Heart right ventricle (tissue), 16 donors: Measurements from ENCODE around the gene FBLN2. TPM values are rescaled to one million over a fixed set of nuclear protein-coding genes. Genes with fewer than 3 reads are reported as not detected.

Experiments
- ATAC-seq, 8 donors: fragments of 200-7000 bp; cut with Tn5 transposase; one replicate each; pipeline ENCODE4 v1.9.1; 2020; ENCODE audit warnings: mild to moderate bottlenecking in 8 of 8, moderate library complexity in 8 of 8, moderate number of reproducible peaks in 1 of 8
- DNase-seq, 2 donors: peaks; one replicate each; pipeline ENCODE4 v3.0.0-alpha.2; 2020
- H3K27ac ChIP-seq, 10 donors: fragments of 200-600 bp; sonication (generic) in 2 of 10; one replicate each; pipeline versions ENCODE4 v1.5.0 to v1.8.0; 2020 to 2022; ENCODE audit warnings: mild to moderate bottlenecking in 3 of 10
- H3K27me3 ChIP-seq, 7 donors: fragments of 200-600 bp; one replicate each; pipeline ENCODE4 v1.8.0; 2021 to 2022; ENCODE audit warnings: mild to moderate bottlenecking in 2 of 7
- H3K36me3 ChIP-seq, 9 donors: fragments of 200-600 bp; sonication (generic) in 1 of 9; one replicate each; pipeline versions ENCODE4 v1.5.0 to v1.8.0; 2020 to 2022; ENCODE audit warnings: mild to moderate bottlenecking in 2 of 9
- H3K4me1 ChIP-seq, 9 donors: fragments of 200-600 bp; sonication (generic) in 1 of 9; one replicate each; pipeline versions ENCODE4 v1.5.0 to v1.8.0; 2020 to 2022; ENCODE audit warnings: mild to moderate bottlenecking in 4 of 9
- H3K4me3 ChIP-seq, 10 donors: fragments of 200-600 bp; sonication (generic) in 2 of 10; one replicate each; pipeline versions ENCODE4 v1.5.0 to v1.8.0; 2020 to 2022; ENCODE audit warnings: mild to moderate bottlenecking in 7 of 10, moderate library complexity in 2 of 10
- H3K9me3 ChIP-seq, 11 donors: fragments of 200-600 bp in 10 of 11; sonication (generic) in 2 of 11; one replicate each; pipeline versions ENCODE4 v1.5.0 to v1.8.0; 2013 to 2022; ENCODE audit warnings: mild to moderate bottlenecking in 2 of 11, control low read depth in 1 of 11, moderate library complexity in 1 of 11
- CTCF ChIP-seq, 9 donors: fragments of 200-600 bp; sonication (generic) in 2 of 9; IDR thresholded peaks; one replicate each; pipeline versions ENCODE4 v1.5.0 to v1.8.0; 2021 to 2022; ENCODE audit warnings: antibody characterized with exemption in 9 of 9, mild to moderate bottlenecking in 5 of 9, moderate library complexity in 1 of 9
- WGBS, 2 donors: extraction: QIAGEN DNeasy Blood & Tissue Kit; methylation state at CpG; one replicate each; pipeline ENCODE4 v1.1.7; 2013; ENCODE audit warnings: inconsistent platforms in 1 of 2; 5-methylcytosine and 5-hydroxymethylcytosine counted together
- intact Hi-C, 10 donors: fragments of 100-400 bp; cut with DNase I; formaldehyde crosslinking; loops; one replicate each; pipeline versions ENCODE4 v1.11.1 to v1.14.2; 2022
- polyA plus RNA-seq, 2 donors: library from polyadenylated mRNA; stranded (reverse); fragments of 200-250 nt; gene quantifications; one replicate each; pipeline ENCODE4 v1.2.3, GENCODE V29; 2013
- total RNA-seq, 10 donors: library from RNA; stranded (reverse); fragmentation: NEBNext Ultra II Directional in 3 of 10; extraction: Animal tissue kit (Norgen Biotek cat#: 25700) in 3 of 10; gene quantifications; one replicate each; pipeline versions ENCODE4 v1.2.1 to v1.2.4, GENCODE V29; 2021 to 2023
- donor health status: Arrhythmogenic right ventricular cardiomyopathy.
- donor health status: ischemic (EF 13 %, LVEDD 7.1; RV severe dilation, severe dysfunction).
- donor health status: healthy with polysubstance abuse.
- donor health status: DM: no; HTN: yes; CAD: no.
- donor health status: DM: no; HTN: no; CAD: no.
- donor health status: ischemic (EF 25% LVEDD 6.9; RV normal size, moderate dysfunction).
- donor health status: ischemic (EF 25% LVEDD 5.7; RV mildly dilated, moderate dysfunction).
- donor health status: healthy.
- donor health status: DM: yes; HTN: yes; CAD: no.
- donor health status: Ischemic cardiomyopathy.
- donor health status: ischemic (EF 35%, LVEDD 5.7; RV mildly dilated, moderate dysfunction).
- donor health status: nonischemic (EF 11% LVEDD 7.7; RV severe dilation, severe dysfunction).
- donor health status: DM: yes; HTN: yes; CAD: no.
- donor health status: PGD.
- donor health status: ischemic (EF 29% LVEDD 5.4; RV normal size, mild dysfunction).
- donor health status: nonischemic (EF 23%, LVEDD 6.1; RV moderate dilation, normal function).

FBLN2 gene
- total and polyA plus RNA-seq, 12 donors: 20.7 to 78.9 (median 47.0) TPM

DNA sequence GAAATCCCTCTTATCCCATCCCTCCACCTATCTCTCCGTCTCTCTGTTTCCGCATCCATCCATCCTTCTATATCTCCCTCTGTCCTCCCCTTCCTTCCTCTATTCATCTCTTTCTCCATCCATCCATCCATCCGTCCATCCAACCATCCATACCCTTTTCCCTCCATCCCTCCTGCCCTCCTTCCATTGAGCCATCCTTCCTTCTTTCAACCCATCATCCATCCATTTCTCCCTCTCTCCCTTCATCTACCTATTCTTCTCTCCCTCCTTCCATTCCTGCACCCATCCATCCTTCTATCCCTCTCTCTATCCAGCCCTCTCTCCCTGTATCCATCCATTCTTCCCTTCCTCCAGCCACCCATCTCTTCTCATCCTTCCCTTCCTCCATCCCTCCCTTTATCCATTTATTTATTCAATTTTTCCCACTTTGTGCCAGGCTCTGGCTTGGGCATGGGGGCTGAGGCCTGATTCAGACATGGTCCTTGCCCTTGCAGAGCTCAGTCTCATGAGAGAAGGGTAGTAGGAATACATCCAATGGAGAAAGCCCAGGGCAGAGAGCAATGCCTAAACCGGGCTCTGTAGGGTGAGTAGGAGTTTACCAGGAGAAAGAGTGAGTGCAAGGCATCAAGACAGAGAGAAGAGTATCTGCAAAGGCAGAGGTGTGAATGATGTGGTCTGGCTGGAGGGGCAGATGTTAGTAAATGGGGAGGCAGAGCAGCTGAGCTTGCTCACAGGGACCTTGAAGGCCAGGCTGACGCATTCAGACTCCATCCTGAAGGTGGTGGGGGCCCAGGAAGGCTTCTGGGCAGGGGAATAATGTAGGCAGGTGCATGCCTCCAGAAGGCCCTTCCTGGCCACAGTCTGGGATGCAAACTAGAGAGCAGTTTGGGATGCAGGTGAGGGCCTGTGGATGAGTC lies 19.5 kb upstream of the FBLN2 start:
- no peak for TF ChIP-seq CTCF (IDR thresholded peaks at IDR 0.05)
- Histone ChIP-seq H3K27ac (peak overlapping the region in 4 of 10 donors; percentile 9 to 55 (median 30)), H3K4me3 (no peak overlapping the region), H3K4me1 (peaks cover 0 to 45% (median 10%) of the 10 kb centered on the region in 9 donors), H3K9me3 (no peaks in the 10 kb centered on the region), H3K27me3 (no peaks in the 10 kb centered on the region), H3K36me3 (no peaks in the 10 kb centered on the region)
- intact Hi-C loops: no loop called here
- ATAC-seq: no peak
- WGBS, 2 donors: 79 to 86% methylated on average over 5 of the region's 5 CpGs
- no peak for DNase-seq

DNA sequence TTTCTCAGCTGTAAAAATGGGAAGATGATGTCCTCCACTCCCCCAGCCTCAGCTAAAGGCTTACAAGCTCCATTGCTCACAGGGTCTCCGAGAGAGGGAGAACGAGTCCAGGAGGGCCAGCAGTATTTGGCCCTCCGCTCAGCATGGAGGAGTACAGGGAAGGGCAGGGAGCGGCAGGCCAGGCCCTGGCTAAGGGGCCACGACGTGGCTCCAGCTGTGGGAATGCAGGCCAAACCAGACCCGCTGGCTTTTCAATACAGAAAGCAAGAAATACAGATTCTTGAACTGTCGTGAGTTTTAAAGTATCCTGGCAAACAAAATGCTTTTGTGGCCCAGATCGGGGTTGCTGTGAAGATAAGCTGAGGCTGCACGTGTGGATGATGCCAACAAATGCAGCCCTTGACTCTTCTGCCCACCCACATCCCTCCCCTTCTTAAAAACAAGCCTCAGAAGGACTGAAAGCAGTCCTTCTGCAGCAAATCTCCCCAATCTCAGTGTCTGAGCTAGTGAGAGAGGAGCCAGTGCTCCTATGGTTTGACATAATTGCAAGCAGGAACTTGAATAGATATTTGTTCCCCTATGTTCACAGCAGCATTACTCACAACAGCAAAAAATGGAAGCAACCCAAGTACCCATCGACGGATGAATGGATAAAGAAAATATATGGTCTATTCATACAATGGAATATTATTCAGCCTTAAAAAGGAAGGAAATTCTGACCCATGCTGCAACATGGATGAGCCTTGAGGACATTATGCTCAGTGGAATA lies 18.5 kb upstream of the FBLN2 start:
- no peak for ATAC-seq
- Histone ChIP-seq H3K9me3 (no peaks in the 10 kb centered on the region), H3K27me3 (no peaks in the 10 kb centered on the region), H3K4me3 (no peak overlapping the region), H3K36me3 (no peaks in the 10 kb centered on the region), H3K27ac (peak overlapping the region in 6 of 10 donors; percentile 9 to 55 (median 26)), H3K4me1 (peaks cover 0 to 45% (median 10%) of the 10 kb centered on the region in 9 donors)
- whole genome bisulfite sequencing, 2 donors: 75% methylated on average over 12 of the region's 12 CpGs
- intact Hi-C loops: loop anchor here in 1 of 10 donors (1.0 kb wide), 1 partner anchor 13 kb away; no protein-coding TSS in a partner anchor
- no peak for DNase-seq
- TF ChIP-seq CTCF (IDR thresholded peaks at IDR 0.05): no peak

DNA sequence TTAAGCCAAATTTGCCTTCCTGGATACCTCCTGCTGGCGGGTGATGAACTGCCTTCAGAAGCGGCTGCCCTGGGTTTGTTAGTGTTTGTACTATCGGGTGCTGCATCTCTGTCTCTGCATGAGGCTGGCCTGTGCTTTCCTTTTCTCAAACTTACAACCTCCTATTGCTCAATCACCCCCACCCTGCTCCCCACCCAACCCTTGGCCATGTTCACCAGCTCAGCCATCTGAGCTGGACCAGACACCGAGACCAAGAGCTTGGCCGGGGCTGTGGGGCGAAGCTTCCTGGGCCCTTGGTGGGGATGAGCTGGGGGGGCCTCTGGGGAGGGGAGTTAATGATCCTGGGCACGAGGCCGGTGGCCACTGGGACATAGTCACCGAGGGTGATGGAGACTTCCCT lies 16.8 kb upstream of the FBLN2 start:
- intact Hi-C loops: no loop called here
- Histone ChIP-seq H3K4me3 (no peak overlapping the region), H3K9me3 (no peaks in the 10 kb centered on the region), H3K4me1 (peaks cover 0 to 46% (median 7%) of the 10 kb centered on the region in 9 donors), H3K36me3 (no peaks in the 10 kb centered on the region), H3K27ac (no peak overlapping the region), H3K27me3 (no peaks in the 10 kb centered on the region)
- peak in 5 of 8 donors; percentile 23 to 62 (median 54) for ATAC-seq
- WGBS, 2 donors: 81 to 83% methylated on average over 9 of the region's 9 CpGs
- DNase-seq: no peak
- TF ChIP-seq CTCF (IDR thresholded peaks at IDR 0.05): no peak

- Histone ChIP-seq H3K27me3 (no peaks in the 10 kb centered on the region), H3K27ac (no peak overlapping the region), H3K36me3 (no peaks in the 10 kb centered on the region), H3K4me1 (peaks cover 0 to 51% (median 9%) of the 10 kb centered on the region in 9 donors), H3K9me3 (no peaks in the 10 kb centered on the region), H3K4me3 (no peak overlapping the region)
- peak in 3 of 8 donors; percentile 13 to 23 (median 23) for ATAC-seq
- no peak for TF ChIP-seq CTCF (IDR thresholded peaks at IDR 0.05)
- WGBS, 2 donors: 74 to 79% methylated on average over 5 of the region's 5 CpGs
- intact Hi-C loops: no loop called here
- no peak for DNase-seq
Measured at GRCh38 chr3:13532631-13533030, 16.3 kb upstream of the FBLN2 start.
